CD4-positive, alpha-beta T cell treated with Interleukin-4 for 4 hours (primary cell): ENCODE results near the gene VAX1.
"Not testable (repeated sequence)": the region's sequence is repeated elsewhere in the genome, so short reads cannot be mapped to it uniquely, and the experiment has no call there.

ENCODE experiments used
- DNase-seq: peaks from one replicate; pipeline ENCODE4 v3.0.0-alpha.2; 2020

Gene VAX1

DNA sequence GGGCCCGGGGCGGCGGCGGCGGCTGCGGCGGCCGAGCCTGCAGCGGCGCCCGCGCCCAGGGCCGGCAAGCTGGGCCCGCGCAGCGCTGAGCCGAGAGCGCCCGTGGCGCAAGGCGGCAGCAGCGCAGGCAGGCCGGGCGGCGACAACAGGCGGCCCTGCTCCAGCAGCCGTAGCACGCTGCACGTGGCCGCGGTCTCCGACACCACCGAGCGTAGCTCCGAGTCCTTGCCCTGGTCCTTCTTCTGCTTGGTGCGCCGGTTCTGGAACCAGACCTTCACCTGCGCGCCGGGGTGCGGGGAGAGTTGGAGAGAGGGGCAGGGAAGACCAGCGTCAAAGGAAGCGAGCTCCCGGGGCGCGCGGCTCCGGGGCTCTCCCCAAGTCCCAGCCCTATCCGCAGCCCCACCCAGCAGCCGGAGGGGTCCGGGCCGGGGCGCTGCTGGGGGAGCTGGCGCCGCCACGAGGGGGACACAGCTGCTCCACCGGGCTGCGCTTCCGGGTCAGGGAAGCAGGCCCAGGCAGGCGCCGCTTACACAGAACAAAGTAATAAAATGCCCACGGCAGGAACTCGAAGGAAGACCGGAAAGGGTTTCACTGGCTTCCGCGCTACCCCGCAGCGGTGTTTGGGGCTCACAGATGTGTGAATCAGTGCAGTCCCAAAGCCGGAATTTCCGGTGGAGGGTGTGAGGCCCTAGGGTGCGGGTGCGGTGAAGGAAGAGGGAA, 3.6 kb downstream of the VAX1 start:
- DNase-seq = no peak

DNA sequence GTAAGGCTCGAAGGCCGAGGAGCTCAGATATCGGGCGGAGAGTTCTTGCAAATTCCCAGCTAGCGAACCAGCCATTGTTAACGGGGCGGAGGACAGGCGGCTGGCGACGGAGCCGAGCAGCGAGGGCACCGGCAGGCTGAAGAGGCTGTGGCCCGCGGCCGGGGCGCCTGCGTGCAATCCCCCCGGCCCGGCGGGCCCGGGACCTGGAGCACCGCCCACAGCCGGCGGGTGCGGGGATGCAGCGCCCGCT, 4.1 kb downstream of the VAX1 start:
- DNase-seq = no peak

DNA sequence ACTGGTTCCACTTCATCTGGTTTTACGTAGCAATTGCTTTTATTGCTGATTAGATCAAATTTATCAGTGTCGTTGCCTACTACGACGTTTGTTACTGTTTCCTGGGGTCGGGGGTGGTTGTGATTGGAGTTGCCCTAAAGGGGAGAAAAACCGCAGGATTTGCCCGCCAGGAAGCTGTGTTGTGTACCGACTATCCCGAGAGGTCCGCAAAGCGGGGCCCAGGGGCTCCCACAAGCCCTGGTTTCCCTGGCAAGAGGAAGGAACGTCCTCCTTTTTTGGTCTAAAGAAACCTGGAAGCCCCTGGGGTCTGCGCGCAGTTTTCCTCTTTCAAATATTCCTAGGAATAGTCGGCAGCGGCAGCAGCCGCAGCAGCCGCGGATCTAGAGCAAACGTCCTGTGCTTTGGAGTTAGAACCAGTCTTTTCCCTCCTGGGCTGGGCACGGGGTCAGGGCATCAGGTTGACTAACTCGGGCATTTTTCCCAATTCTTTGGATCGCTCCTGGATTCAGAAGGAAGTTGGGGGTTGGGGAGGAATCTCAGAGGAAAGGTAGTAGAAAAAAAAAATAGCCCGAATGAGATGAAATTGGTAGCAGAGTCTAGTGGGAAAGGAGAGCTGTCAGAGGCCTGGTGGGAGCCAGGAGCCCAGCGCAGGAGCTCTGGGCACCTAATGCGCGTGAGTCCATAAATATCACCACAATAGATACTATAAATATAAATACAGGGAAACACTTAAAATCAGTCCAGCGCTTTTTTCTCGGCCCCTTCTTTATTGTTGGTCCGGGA, 4.6 kb downstream of the VAX1 start:
- DNase-seq = no peak

DNA sequence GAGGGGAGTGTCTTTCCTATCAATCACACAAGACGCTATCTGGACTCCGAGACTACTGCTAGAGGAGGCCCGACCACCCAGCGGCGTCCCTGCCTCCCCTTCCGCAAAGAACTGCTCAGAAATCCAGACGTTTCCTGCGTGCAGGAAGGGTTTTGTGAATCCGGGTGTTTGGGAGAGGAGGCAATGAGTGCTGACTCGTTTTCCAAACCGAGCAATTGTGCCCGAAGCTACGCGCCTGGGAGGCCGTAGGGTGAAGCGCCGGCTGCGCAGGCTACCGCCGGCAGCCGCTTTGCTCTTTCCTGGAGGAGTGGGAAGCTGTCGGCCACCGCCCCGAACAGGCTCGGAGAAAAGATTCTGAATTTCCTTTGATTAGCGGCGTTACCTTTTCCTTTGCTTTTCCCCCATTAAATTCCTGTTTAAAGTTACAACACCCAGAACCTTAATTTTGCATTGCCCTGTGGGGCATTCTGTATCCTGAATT, 5.3 kb downstream of the VAX1 start:
- DNase-seq = no peak

DNA sequence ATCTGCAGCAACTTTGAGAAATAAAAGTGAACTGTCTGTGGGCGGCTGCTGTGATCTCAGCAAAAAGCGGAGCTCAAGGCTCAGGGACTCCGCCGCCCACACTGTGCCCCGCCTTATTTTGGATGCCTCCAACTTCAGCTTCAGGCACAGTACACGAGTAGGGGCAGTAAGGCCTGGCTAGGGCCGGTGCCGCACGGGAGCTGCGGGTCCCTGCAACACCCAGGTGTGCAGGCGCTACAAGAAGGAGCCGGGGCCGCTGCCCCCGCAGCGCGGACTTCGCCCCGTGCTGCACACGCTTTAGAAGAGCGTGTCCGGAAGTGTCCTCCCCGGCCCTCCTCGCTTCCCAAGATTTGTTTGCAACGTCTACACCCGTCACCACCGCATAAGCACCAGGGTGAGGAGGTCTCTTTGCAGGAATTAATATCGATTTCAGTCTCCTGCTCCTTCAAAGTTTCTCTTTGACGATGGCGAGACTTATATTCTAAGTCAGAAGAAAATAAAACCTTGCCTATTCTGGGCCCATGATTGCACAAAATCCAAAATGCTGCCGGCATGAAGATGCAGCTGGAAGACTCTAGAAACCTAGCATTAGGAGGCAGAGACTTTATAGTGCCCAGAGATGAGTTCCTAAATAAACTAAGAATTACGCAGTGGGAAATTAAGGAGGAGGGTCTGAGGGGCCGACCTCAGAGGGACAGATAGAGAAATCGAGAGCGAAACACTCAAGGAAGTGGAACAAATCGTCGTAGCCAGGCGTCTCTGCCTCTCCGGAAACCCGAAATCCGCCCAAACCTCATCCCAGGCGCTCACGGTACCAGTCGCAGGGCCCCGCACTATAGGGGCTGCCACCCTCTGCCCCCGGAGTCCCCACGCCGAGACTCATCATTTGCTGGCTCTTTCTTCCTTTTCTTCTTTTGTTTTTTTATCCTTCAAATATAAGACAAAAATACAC, 6.4 kb downstream of the VAX1 start:
- no peak for DNase-seq

DNA sequence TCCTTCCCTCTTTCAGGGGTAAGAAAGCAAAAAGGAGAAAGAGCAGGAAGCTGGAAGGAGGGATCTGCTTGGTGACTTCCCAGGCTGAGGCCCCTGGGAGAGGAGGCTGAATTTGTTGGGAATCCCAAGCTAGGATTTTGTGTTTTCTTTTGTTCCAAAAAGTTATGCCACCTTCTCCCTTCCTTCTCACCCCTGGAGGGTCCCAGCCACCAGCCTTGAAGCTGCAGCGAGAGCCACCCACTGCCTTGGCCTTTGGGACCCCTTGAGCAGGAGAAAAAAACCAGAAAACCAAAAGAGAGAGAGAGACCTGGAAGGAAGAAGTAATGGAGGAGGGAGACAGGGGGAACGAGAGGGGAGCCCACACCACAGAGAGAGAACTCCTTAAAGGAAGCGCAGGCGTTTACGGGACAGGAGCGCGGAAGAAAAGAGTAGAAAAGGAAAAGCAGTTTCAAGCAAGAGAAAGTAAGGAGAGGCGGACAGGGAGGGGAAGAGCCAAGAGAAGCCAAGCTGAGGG, 7.2 kb downstream of the VAX1 start:
- DNase-seq = no peak

DNA sequence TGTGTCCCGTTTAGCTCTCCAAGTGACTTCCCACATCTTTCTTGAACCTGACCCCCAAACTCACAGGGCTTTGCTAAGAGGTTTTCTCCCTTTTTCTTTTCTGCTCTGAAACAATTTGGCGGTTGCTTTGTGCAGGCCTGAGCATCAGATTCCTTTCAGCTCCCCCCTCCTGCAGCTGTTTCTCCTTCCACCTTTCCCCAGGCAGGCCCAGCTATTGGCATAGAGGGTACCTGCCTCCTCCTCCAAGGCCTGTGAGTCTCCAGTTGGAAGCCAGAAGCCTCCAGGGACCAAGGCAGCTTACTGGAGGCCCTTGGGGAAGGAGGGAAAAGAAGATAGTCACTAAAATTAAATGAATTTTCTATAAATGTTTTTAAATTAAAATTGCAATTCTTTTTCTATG, 7.7 kb downstream of the VAX1 start:
- no peak for DNase-seq

DNA sequence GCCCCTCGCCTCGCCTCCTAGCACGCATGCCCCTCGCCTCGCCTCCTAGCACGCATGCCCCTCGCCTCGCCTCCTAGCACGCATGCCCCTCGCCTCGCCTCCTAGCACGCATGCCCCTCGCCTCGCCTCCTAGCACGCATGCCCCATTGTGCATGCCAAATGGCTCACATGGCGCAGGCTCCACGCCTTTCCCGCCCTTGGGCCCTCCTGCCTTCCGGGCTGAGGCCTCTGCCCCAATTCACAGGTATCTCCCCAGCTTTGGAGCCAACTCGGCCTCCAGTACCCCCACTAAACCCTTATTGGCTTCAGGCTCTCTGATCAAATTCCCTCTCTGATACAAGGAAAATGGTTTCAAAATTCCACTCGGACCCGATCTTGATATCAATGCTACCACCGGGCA, 11.4 kb downstream of the VAX1 start:
- DNase-seq = not testable (repeated sequence)

DNA sequence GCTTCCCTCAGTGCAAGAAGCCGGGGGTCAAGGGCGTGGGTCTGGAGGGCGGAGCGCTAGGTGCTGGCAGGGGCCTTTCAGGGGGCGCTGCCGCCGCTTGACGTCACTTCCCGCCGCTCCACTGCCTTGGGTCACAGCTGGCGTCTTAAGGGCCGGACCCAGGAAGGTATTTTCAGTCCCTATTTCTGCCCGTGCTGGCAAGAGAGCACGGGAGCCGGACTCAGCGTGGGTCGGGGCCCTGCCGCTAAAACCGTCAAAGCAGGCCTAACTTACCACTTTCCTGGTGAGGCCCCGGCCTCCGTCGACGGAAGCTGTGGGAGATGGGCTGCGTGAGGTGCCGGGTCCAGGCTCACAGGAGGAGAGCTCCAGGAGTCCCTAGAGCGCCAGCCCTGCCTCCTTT, 12.0 kb downstream of the VAX1 start:
- DNase-seq = no peak

DNA sequence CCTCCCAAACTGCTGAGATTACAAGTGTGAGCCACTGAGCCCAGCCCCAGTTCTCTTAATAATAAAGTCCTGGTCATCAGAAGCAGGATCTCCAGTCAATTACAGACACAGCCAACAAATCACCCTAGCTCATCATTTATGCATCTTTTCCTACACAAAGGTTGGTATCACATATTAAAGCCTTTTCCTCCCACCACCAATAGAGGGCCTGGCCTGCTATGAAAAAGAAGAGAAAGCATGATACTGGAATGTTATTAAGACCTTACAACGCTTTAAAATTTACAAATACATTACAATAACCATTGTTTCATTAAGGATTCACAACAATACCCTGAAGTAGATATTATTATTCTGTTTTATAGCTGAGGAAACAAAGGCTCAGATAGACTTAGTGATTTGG, 25.9 kb downstream of the VAX1 start:
- no peak for DNase-seq

DNA sequence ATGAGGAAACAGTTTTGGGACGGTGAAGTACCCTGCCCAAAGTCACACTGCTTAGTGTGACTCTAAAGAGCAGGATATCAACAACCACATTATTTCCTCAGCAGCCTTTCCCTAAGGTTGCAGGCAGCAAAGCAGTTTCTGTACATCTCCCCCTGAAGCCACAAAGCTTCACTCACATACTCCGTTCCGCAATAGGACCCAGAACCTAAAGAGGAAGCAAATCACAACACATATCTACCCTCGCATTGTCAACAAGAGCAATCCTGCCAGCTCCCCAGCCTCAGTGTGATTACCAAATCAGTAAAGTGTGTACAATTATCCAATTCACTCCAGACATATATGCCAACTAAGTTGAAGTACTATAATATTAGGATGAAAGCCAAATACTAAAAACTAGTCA, 30.8 kb downstream of the VAX1 start:
- no peak for DNase-seq

DNA sequence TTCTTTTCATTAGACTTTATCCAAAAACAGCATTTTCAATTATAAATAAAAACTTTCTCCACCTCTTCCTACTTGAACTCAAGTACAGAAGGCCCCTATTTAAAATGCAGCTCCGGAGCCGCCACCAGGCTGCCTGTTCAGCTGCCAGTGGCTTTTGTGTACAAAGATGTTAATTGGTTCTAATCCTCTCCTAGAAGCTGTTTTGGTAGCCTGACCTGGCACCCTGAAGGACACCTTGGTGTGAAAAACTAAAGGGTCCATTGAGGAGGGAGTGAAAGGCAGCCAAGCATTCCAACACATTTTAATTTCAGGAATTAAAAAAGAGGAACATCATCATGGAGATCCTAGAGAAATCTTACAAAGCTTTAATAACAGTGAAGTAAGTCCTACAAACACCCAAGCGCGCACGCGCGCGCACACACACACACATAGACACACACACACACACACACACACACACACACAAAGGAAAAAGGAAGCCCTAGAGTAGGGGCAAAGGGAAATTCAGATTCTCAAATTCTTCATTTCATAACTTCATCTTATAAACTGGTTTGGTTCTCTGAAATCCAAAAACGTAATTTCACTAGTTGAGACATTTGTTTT, 41.4 kb downstream of the VAX1 start:
- DNase-seq = no peak

DNA sequence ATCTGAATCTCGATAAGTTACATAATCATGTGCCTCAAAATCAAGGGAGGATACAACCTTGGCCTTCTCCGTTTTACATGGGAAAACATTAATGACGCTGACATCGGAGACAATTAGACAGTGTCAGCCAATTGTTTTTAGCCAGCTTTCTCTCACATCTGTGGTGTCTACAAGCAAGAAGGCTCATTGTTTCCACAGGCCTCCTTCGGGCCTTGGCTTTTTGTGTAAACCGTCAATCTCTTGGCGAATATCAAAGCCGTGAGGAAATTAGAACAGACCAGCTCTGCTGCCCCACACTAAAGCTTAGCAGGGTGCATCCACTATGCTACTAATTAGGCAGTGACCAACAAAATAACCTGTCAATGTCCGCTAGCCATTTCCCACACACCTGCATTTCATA, 43.2 kb downstream of the VAX1 start:
- no peak for DNase-seq

DNA sequence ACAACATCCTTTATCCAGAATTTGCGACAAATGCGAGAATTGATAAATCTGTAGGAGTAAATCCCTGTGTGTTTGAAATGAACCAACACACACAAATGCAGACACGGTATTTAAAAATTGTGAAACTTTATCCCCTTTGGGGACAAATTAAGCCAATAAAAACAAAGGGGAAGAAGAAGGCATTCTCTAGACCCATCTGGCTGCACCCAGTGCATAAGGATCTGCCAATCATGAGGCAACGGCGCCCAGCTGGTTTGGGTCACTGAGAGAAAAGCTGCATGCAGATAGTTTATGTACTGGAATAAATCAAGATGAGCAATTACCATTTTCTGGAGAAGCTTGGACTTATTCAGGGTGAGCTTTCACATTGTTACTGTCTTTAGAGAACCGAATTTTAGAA, 45.7 kb downstream of the VAX1 start:
- no peak for DNase-seq

DNA sequence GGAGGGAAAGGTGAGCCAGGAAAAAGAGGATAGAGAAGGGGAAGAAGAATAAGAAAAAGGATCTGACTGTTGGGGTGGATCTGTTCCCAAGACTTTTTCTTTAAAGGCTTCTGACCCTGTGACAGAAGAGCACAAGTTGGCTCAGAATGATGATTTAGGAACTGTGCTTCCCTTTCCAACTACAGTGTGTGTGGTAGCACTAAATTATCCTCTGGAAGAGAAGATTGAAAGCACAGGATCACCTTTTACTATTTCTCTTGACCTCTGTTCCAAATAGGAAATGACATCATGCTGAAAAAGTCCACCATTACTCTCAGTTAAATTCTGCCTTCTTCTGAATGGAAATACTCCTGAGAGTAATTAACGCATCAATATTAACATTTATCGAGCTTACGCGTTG, 47.2 kb downstream of the VAX1 start:
- DNase-seq = no peak

DNA sequence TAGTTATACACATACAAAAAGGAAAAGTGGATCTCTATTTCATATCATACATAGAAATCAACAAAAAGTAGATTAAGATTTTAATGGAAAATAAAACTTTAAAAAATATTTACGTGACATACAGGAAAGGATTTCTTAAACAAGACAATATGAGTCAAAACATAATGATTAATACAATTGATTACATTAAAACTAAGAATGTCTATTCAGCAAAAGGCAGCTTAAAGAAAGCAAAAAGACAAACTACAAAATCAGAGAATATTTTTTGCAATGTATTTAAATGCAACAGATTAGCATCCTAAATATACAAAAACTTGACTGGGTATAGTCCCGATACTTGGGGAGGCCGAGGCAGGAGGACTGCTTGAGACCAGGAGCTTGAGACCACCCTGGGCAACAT, 50.5 kb downstream of the VAX1 start:
- DNase-seq = no peak

DNA sequence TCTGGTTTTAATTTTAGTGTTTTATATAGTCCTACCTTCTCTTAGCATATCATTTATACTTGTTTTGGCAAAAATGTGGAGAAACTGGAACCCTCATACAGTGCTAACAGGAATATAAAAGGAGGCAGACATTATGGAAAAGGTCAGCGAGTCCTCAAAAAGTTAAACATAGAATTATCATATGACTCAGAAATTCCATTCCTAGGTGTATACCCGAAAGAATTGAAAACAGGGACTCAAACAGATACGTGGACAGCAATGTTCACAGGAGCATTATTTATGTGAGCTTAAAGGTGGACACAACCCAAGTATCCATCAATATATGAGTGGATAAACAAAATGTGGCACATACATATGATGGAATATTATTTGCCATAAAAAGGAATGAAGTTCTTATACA, 51.5 kb downstream of the VAX1 start:
- no peak for DNase-seq

DNA sequence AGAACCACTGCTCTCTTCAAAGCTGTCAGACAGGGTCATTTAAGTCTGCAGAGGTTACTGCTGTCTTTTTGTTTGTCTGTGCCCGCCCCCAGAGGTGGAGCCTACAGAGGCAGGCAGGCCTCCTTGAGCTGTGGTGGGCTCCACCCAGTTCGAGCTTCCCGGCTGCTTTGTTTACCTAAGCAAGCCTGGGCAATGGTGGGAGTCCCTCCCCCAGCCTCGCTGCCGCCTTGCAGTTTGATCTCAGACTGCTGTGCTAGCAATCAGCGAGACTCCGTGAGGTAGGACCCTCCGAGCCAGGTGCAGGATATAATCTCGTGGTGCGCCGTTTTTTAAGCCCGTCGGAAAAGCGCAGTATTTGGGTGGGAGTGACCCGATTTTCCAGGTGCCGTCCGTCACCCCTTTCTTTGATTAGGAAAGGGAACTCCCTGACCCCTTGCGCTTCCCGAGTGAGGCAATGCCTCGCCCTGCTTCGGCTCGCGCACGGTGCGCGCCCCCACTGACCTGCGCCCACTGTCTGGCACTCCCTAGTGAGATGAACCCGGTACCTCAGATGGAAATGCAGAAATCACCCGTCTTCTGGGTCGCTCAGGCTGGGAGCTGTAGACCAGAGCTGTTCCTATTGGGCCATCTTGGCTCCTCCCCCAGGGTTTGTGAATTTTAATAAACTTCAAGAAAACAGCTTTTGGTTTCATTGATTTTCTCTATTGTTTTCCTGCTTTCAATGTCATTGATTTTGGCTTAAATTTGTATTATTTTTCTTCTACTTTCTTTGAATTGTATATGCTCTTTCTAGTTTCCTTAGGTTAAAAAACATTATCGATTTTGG, 53.4 kb downstream of the VAX1 start:
- DNase-seq = not testable (repeated sequence)
